ACC112 (cell line): ENCODE results near the gene SARS1.

Experiments used
- H2AFZ ChIP-seq: fragments of 200-600 bp; sonication (generic); one replicate; pipeline ENCODE4 v1.6.0; 2017; ENCODE audit warnings: antibody characterized with exemption, low read length; ENCODE audit not compliant: unreplicated experiment
- H3K27ac ChIP-seq: fragments of 200-600 bp; sonication (generic); 2 replicates; pipeline ENCODE4 v1.5.1; 2014; ENCODE audit warnings: low read depth, mild to moderate bottlenecking, antibody characterized with exemption, low read length, moderate library complexity
- H3K27me3 ChIP-seq: fragments of 200-600 bp; sonication (generic); 2 replicates; pipeline ENCODE4 v1.6.1; 2014; ENCODE audit warnings: mild to moderate bottlenecking, antibody characterized with exemption, low read length, moderate library complexity, mixed read lengths; ENCODE audit not compliant: insufficient read depth
- H3K36me3 ChIP-seq: fragments of 200-600 bp; sonication (generic); 2 replicates; pipeline ENCODE4 v1.6.1; 2016; ENCODE audit warnings: mild to moderate bottlenecking, antibody characterized with exemption, low read length, moderate library complexity, mixed read lengths; ENCODE audit not compliant: insufficient read depth
- H3K4me1 ChIP-seq: fragments of 200-600 bp; sonication (generic); one replicate; pipeline ENCODE4 v1.6.1; 2016; ENCODE audit warnings: low read length, mixed read lengths; ENCODE audit not compliant: insufficient read depth, unreplicated experiment, control insufficient read depth
- H3K4me3 ChIP-seq: fragments of 200-600 bp; sonication (generic); 2 replicates; pipeline ENCODE4 v1.5.1; 2014; ENCODE audit warnings: mild to moderate bottlenecking, low read depth, low read length
- H3K79me2 ChIP-seq: fragments of 200-600 bp; sonication (generic); one replicate; pipeline ENCODE4 v1.6.0; 2016; ENCODE audit warnings: low read length; ENCODE audit not compliant: control insufficient read depth, unreplicated experiment, insufficient read depth

The SARS1 gene

GRCh38 chr1:109272021-109272799 lies 58.5 kb downstream of the SARS1 start:
- Histone ChIP-seq H2AFZ (no peak overlapping the region), H3K36me3 (no peaks in the 10 kb centered on the region), H3K27me3 (no peaks in the 10 kb centered on the region), H3K4me3 (no peak overlapping the region), H3K27ac (no peak overlapping the region), H3K79me2 (no peaks in the 10 kb centered on the region), H3K4me1 (no peaks in the 10 kb centered on the region)

GRCh38 chr1:109272831-109273547 lies 59.3 kb downstream of the SARS1 start:
- Histone ChIP-seq H3K27me3 (no peaks in the 10 kb centered on the region), H3K4me3 (no peak overlapping the region), H3K4me1 (no peaks in the 10 kb centered on the region), H3K79me2 (no peaks in the 10 kb centered on the region), H3K36me3 (no peaks in the 10 kb centered on the region), H3K27ac (no peak overlapping the region), H2AFZ (no peak overlapping the region)

GRCh38 chr1:109273570-109274288 lies 60.0 kb downstream of the SARS1 start:
- Histone ChIP-seq H2AFZ (no peak overlapping the region), H3K36me3 (no peaks in the 10 kb centered on the region), H3K4me1 (no peaks in the 10 kb centered on the region), H3K27me3 (no peaks in the 10 kb centered on the region), H3K79me2 (no peaks in the 10 kb centered on the region), H3K27ac (no peak overlapping the region), H3K4me3 (no peak overlapping the region)

- H3K79me2 ChIP-seq, result no peaks in the 10 kb centered on the region
- no peak overlapping the region for H3K27ac ChIP-seq
- H3K36me3 ChIP-seq, result no peaks in the 10 kb centered on the region
- H3K4me1 ChIP-seq, result no peaks in the 10 kb centered on the region
- H3K4me3 ChIP-seq, result no peak overlapping the region
- H2AFZ ChIP-seq, result no peak overlapping the region
- no peaks in the 10 kb centered on the region for H3K27me3 ChIP-seq
These were observed 61.1 kb downstream of the SARS1 start for GRCh38 chr1:109274533-109275476.

- H3K27ac ChIP-seq, result no peak overlapping the region
- H3K36me3 ChIP-seq, result no peaks in the 10 kb centered on the region
These were observed 62.1 kb downstream of the SARS1 start for GRCh38 chr1:109275706-109276345.

GRCh38 chr1:109277434-109278204 lies 63.9 kb downstream of the SARS1 start:
- Histone ChIP-seq H3K79me2 (peaks cover 18% of the 10 kb centered on the region), H3K36me3 (no peaks in the 10 kb centered on the region), H3K4me1 (peaks cover 8% of the 10 kb centered on the region), H3K4me3 (no peak overlapping the region), H2AFZ (no peak overlapping the region), H3K27me3 (no peaks in the 10 kb centered on the region), H3K27ac (no peak overlapping the region)

More at GRCh38 chr1:109275706-109276345, 62.1 kb downstream of the SARS1 start:
- H3K27me3 ChIP-seq, result no peaks in the 10 kb centered on the region
- H2AFZ ChIP-seq, result no peak overlapping the region
- no peaks in the 10 kb centered on the region for H3K79me2 ChIP-seq
- H3K4me1 ChIP-seq, result no peaks in the 10 kb centered on the region
- H3K4me3 ChIP-seq, result no peak overlapping the region

- Histone ChIP-seq H2AFZ (no peak overlapping the region), H3K36me3 (no peaks in the 10 kb centered on the region), H3K4me3 (no peak overlapping the region), H3K79me2 (peaks cover 21% of the 10 kb centered on the region), H3K27me3 (no peaks in the 10 kb centered on the region), H3K4me1 (peaks cover 16% of the 10 kb centered on the region), H3K27ac (no peak overlapping the region)
These were observed 66.0 kb downstream of the SARS1 start for GRCh38 chr1:109279615-109280278.

- peaks cover 21% of the 10 kb centered on the region for H3K79me2 ChIP-seq
- H3K36me3 ChIP-seq, result no peaks in the 10 kb centered on the region
- H3K27ac ChIP-seq, result no peak overlapping the region
- no peak overlapping the region for H2AFZ ChIP-seq
- no peaks in the 10 kb centered on the region for H3K27me3 ChIP-seq
- H3K4me3 ChIP-seq, result no peak overlapping the region; the same call in 1 of the 2 replicates
- H3K4me1 ChIP-seq, result peaks cover 16% of the 10 kb centered on the region
These were observed 67.1 kb downstream of the SARS1 start for GRCh38 chr1:109280862-109281261.
